ENCODE results near the gene CCT3.
"Not testable (repeated sequence)": the region's sequence is repeated elsewhere in the genome, so short reads cannot be mapped to it uniquely, and the experiment has no call there.

The CCT3 gene

GRCh38 chr1:156338180-156338976 lies at the start of gene CCT3, which contains the start of gene TSACC:
TSS of gene CCT3 (minus strand) at chr1:156338292. CDS start at chr1:156338184, 108 bp downstream.
TSS of gene TSACC (plus strand) at chr1:156338526. CDS start at chr1:156339758, 1,232 bp downstream.
- peak; percentile 93 to 97 for DNase-seq

- DNase-seq = no peak
Observed at GRCh38 chr1:156387870-156388173, 49.7 kb upstream of the CCT3 start.

- no peak for DNase-seq
Observed at GRCh38 chr1:156386949-156387869, 49.1 kb upstream of the CCT3 start.

- no peak for DNase-seq
Observed at GRCh38 chr1:156386134-156386901, 48.2 kb upstream of the CCT3 start.

GRCh38 chr1:156385534-156386031 lies 47.5 kb upstream of the CCT3 start:
- peak in 1 of 2 experiments; percentile 21 for DNase-seq

- DNase-seq = no peak
Observed at GRCh38 chr1:156384658-156385057, 46.6 kb upstream of the CCT3 start.

GRCh38 chr1:156384007-156384406 lies 45.9 kb upstream of the CCT3 start:
- DNase-seq = no peak

GRCh38 chr1:156383023-156383422 lies 44.9 kb upstream of the CCT3 start:
- DNase-seq = no peak

- DNase-seq = no peak
Observed at GRCh38 chr1:156382561-156382960, 44.5 kb upstream of the CCT3 start.

- DNase-seq = peak in 1 of 2 experiments; percentile 11
Observed at GRCh38 chr1:156379420-156380165, 41.5 kb upstream of the CCT3 start.

GRCh38 chr1:156378557-156378956 lies 40.5 kb upstream of the CCT3 start:
- DNase-seq = no peak

- DNase-seq = no peak
Observed at GRCh38 chr1:156376958-156377919, 39.1 kb upstream of the CCT3 start.

GRCh38 chr1:156376146-156376545 lies 38.1 kb upstream of the CCT3 start:
- DNase-seq = no peak

GRCh38 chr1:156373546-156373945 lies 35.5 kb upstream of the CCT3 start:
- no peak for DNase-seq

- no peak for DNase-seq
Observed at GRCh38 chr1:156372876-156373275, 34.8 kb upstream of the CCT3 start.

- DNase-seq = no peak
Observed at GRCh38 chr1:156372265-156372586, 34.1 kb upstream of the CCT3 start.

- no peak for DNase-seq
Observed at GRCh38 chr1:156371553-156372264, 33.6 kb upstream of the CCT3 start.

- not testable (repeated sequence) for DNase-seq
Observed at GRCh38 chr1:156369685-156370286, 31.7 kb upstream of the CCT3 start.

GRCh38 chr1:156368889-156369684 lies 31.0 kb upstream of the CCT3 start, which contains the start of gene RHBG:
TSS of gene RHBG (plus strand) at chr1:156369211. CDS start at chr1:156369250, 39 bp downstream.
- no peak for DNase-seq
